SK-N-SH (cell line): ENCODE measurements around the gene SYT6. TPM values are rescaled to one million over a fixed set of nuclear protein-coding genes. Genes with fewer than 3 reads are reported as not detected.

Experiments
- polyA plus RNA-seq, 3 experiments: library from polyadenylated mRNA; depleted of rRNA; stranded (reverse); fragments of >200 nt; gene quantifications; 2 replicates each; pipeline ENCODE4 v1.2.3, GENCODE V29; 2012

The SYT6 gene
- polyA plus RNA-seq, 1 of the 3 experiments (the other 2 are of a cell fraction), result not detected

Other genes starting within 250 kb of the SYT6 start
- 11.5 and 16.8 TPM in 2 replicates for gene AP4B1, start 249.1 kb downstream of the SYT6 start, polyA plus RNA-seq (2012; rRNA removed)
- gene DCLRE1B, start 248.5 kb downstream of the SYT6 start, polyA plus RNA-seq (2012; rRNA removed), result 3.0 and 3.3 TPM in 2 replicates
- gene HIPK1, start 224.5 kb downstream of the SYT6 start, polyA plus RNA-seq (2012; rRNA removed), result 7.1 and 10.1 TPM in 2 replicates
- gene OLFML3, start 174.4 kb downstream of the SYT6 start, polyA plus RNA-seq (2012; rRNA removed), result 26.1 and 28.3 TPM in 2 replicates